AG10803 (cell line): Measurements from ENCODE around the gene CR2.
"Not testable (repeated sequence)": the region's sequence is repeated elsewhere in the genome, so short reads cannot be mapped to it uniquely, and the experiment has no call there.

Experiments used
- DNase-seq: peaks from one replicate; pipeline ENCODE4 v3.0.0; 2010; ENCODE audit warnings: low read depth
- H3K4me3 ChIP-seq: 2 replicates; pipeline ENCODE4 v1.5.1; 2011; ENCODE audit warnings: mild to moderate bottlenecking, low read length, control low read depth
- TF ChIP-seq, protein P1 (sequence below): conservative IDR thresholded peaks from 2 replicates; pipeline ENCODE4 v1.5.1; 2011; ENCODE audit warnings: mild to moderate bottlenecking, low read length, control low read depth, inconsistent platforms

The CR2 gene

DNA sequence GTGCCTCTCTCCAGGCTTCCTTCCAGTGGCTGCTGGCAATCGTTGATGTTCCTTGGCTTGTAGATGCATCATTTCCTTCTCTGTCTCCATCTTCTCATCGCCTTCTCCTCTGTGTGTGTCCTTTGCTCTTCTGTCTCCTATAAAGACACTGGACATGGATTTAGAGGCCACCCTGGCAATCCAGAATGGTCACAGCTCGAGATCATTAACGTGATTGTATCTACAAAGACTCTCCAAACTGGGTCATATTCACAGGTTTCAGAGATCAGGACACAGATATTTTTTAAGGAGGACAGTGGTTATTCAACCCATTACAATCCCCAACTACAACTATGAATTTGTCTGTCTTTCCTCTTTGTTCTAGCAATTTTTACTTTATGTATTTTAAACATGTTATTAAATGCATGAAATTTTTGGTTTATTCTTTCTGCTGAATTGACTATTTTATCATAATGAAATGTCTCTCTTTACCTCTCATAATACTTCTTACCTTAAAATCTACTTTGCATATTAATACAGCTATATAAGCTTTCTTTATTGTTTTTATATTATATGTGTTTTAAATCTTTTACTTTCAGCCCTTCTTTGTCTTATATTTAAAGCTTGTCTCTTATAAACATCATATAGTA is 64.6 kb downstream of the CR2 start:
- TF ChIP-seq, protein P1, sequence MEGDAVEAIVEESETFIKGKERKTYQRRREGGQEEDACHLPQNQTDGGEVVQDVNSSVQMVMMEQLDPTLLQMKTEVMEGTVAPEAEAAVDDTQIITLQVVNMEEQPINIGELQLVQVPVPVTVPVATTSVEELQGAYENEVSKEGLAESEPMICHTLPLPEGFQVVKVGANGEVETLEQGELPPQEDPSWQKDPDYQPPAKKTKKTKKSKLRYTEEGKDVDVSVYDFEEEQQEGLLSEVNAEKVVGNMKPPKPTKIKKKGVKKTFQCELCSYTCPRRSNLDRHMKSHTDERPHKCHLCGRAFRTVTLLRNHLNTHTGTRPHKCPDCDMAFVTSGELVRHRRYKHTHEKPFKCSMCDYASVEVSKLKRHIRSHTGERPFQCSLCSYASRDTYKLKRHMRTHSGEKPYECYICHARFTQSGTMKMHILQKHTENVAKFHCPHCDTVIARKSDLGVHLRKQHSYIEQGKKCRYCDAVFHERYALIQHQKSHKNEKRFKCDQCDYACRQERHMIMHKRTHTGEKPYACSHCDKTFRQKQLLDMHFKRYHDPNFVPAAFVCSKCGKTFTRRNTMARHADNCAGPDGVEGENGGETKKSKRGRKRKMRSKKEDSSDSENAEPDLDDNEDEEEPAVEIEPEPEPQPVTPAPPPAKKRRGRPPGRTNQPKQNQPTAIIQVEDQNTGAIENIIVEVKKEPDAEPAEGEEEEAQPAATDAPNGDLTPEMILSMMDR: no peak
- DNase-seq: no peak
- no peak overlapping the region for H3K4me3 ChIP-seq

DNA sequence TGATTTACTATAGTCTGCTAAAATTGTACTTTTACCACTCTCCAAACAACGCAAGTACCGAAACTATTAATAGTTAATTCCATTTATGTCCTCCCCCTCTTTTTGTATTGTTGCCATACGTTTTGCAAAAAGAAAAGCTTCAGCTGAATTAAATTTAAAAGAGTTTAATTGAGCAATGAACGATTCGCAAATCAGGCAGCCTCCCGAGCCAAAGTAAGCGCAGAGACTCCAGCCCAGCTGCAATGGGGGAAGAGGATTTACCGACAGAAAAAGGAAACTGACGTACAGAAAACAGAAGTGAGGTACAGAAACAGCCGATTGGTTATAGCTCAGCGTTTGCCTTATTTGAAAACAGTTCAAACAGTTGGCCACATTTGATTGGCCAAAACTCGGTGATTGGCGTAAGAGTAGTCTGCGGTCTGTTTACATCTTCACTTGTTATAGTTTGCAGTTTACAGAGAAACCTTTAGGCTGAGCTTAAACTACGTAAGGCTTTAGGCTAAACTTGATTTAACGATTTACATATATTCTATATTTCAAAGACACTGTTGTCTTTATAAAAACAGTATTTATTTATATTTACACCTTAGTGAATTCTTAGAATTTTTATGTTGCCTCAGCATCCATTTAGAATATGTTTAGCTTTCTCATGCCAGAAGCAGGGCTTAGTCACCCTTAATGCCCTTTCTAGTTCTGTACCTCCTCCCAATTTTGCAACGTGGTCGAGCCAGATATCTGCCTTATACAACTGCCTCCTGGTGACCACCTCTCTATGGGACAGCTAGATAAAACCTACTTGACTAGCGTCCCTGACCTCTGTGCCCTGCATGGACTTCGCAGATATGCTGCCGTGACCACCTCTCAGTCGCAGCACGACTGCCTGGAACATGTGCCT is 65.6 kb downstream of the CR2 start:
- H3K4me3 ChIP-seq: peak overlapping the region; percentile 36
- TF ChIP-seq, protein P1: no peak
- DNase-seq: peak; percentile 48

DNA sequence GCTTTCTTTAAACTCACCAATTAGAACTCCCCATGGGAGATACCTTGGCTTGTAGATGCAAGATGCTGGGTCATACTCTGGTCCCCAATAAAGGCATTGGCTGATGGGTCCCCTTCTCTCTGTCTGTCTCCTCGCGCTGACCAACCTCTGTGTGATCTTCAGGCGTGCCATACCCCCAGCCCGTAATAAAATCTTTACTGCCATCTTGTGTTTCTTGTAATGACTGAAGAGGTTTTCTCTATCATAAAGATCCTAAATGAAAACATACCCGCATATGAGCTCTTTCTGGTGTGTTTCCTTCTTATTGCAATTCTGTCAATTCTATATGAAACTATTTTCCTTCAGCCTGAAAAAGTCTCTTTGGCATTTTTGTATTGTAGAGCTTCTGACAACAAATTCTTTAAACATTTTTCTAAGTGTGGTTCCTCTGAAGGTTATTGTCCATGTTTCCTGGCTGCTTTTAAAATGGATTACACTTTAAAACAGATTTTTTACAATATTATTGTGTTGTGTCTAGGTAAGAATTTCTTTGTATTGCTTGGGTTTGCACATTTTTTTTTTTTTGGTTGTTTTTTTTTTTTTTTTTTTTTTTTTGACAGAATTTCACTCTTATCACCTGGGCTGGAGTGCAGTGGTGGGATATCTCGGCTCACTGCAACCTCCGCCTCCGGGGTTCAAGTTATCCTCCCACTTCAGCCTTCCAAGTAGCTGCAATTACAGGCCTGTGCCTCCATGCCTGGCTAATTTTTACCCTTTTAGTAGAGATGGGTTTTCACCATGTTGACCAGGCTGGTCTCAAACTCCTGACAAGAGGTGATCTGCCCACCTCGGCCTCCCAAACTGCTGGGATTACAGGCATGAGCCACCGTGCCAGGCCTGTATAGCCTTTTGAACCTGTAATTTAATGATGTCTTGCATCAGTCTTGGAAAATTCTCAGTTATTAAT is 66.5 kb downstream of the CR2 start:
- not testable (repeated sequence) for DNase-seq

DNA sequence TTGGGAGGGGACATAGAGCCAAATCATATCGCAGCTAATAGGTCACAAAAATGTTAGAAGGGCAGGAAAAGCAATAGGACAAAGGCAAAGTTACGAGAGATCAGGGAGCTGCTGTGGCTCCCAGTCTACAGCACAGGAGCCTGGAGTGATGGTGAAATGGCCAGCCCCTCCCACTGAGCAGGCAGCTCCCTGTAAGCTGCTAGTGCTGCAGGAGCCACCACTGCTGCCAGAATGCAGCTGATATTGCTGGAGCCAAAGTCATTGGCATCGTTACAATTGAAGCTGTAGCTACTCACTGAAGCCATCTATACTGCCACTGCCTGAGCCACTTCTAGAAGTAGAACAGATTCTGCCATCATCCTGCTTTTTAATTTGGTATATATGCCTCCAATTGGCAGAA is 71.1 kb downstream of the CR2 start:
- H3K4me3 ChIP-seq, DNase-seq: not testable (repeated sequence)

More for the DNA sequence above, 66.5 kb downstream of the CR2 start:
- not testable (repeated sequence) for H3K4me3 ChIP-seq

DNA sequence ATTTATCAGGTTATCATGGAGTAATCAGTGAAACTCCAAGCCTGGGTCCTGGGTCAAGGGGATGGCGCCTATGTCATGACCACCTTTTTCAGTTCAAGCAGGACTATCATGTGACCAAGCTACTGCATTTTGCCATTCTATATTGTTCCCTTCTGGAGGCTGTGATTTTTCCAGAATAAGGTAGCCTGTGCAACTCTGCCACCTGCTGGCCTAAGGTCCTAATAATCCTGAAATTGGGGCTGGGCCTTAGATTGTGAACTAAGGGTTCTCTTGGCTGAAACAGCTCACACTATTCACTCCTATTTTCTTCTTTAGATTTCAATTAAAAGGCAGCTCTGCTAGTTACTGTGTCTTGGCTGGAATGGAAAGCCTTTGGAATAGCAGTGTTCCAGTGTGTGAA is 74.3 kb downstream of the CR2 start:
- not testable (repeated sequence) for H3K4me3 ChIP-seq, DNase-seq

DNA sequence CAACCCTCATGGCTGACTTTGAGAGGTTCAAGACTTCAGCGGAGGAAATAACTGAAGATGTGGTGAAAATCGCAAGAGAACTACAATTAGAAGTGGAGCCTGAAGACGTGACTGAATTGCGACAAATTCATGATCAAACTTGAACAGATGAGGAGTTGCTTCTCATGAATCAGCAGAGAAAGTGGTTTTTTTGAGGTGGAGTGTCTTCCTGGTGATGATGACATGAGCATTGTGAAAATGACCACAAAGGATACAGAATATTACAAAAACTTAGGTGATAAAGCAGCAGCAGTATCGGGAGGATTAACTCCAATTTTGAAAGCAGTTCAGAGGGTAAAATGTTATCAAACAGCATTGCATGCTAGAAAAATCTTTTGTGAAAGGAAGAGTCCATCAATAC is 82.1 kb downstream of the CR2 start:
- H3K4me3 ChIP-seq, DNase-seq: not testable (repeated sequence)
